K562 (cell line): ENCODE data around the gene CDK4. TPM values are rescaled to one million over a fixed set of nuclear protein-coding genes. Genes with fewer than 3 reads are reported as not detected.
A peak's percentile ranks its signal among the peaks of the same experiment; 100 is the strongest.

Experiments
- CREB1 ChIP-seq, 2 experiments: sonication (generic) in 1 of 2; formaldehyde crosslinking in 1 of 2; IDR thresholded peaks; 2 replicates each; pipeline versions ENCODE4 v1.6.1 to v1.8.0; 2012 to 2022; ENCODE audit warnings: inconsistent platforms in 1 of 2, mild to moderate bottlenecking in 1 of 2, missing genetic modification reagents in 1 of 2, moderate library complexity in 1 of 2
- CREBBP ChIP-seq: IDR thresholded peaks from one replicate; pipeline ENCODE4 v1.6.1; 2012; ENCODE audit warnings: low read depth, mild to moderate bottlenecking, control low read depth, inconsistent platforms, low read length
- DIDO1 ChIP-seq: fragments of 450-650 bp; IDR thresholded peaks from 2 replicates; pipeline ENCODE4 v1.6.1; 2016; ENCODE audit warnings: low read depth, missing biosample characterization, missing genetic modification characterization
- EHMT2 ChIP-seq: fragments of 450-650 bp; IDR thresholded peaks from 2 replicates; pipeline ENCODE4 v1.6.1; 2018; ENCODE audit warnings: antibody characterized with exemption
- EZH2 ChIP-seq: IDR thresholded peaks from 2 replicates; pipeline ENCODE4 v1.6.1; 2012; ENCODE audit warnings: low read depth, mild to moderate bottlenecking, inconsistent platforms, low read length, borderline replicate concordance
- GATAD2A ChIP-seq: fragments of 450-650 bp; IDR thresholded peaks from 2 replicates; pipeline ENCODE4 v1.6.1; 2017
- HDGF ChIP-seq: fragments of 450-650 bp; IDR thresholded peaks from 2 replicates; pipeline ENCODE4 v1.6.1; 2016
- HMGN3 ChIP-seq: IDR thresholded peaks from 2 replicates; pipeline ENCODE4 v1.6.1; 2011; ENCODE audit warnings: borderline replicate concordance, low read depth, mild to moderate bottlenecking, mixed read lengths, low read length; ENCODE audit not compliant: insufficient read length; ENCODE audit errors: extremely low read depth
- ILF3 ChIP-seq: fragments of 450-650 bp; IDR thresholded peaks from 2 replicates; pipeline ENCODE4 v1.6.1; 2018; ENCODE audit warnings: antibody characterized with exemption, mild to moderate bottlenecking, moderate library complexity, borderline replicate concordance
- IRF2 ChIP-seq: sonication (generic); formaldehyde crosslinking; IDR thresholded peaks from 2 replicates; pipeline ENCODE4 v1.8.1; 2022; ENCODE audit warnings: mild to moderate bottlenecking, missing genetic modification reagents
- NCOA6 ChIP-seq: fragments of 450-650 bp; IDR thresholded peaks from 2 replicates; pipeline ENCODE4 v1.6.1; 2017; ENCODE audit warnings: mild to moderate bottlenecking
- NFE2 ChIP-seq: IDR thresholded peaks from 2 replicates; pipeline ENCODE4 v1.6.1; 2014; ENCODE audit warnings: antibody characterized with exemption, low read depth
- NR0B1 ChIP-seq: fragments of 450-650 bp; IDR thresholded peaks from one replicate; pipeline ENCODE4 v1.6.1; 2018; ENCODE audit warnings: mild to moderate bottlenecking, moderate library complexity; ENCODE audit not compliant: partially characterized antibody
- NR2C1 ChIP-seq, 2 experiments: fragments of 450-650 bp; IDR thresholded peaks; 2 replicates each; pipeline ENCODE4 v1.6.1; 2017; ENCODE audit warnings: mild to moderate bottlenecking in 2 of 2, antibody characterized with exemption in 1 of 2, inconsistent platforms in 1 of 2, missing compliant biosample characterization in 1 of 2, missing genetic modification characterization in 1 of 2
- PREB ChIP-seq: sonication (generic); formaldehyde crosslinking; IDR thresholded peaks from 2 replicates; pipeline ENCODE4 v1.8.1; 2023; ENCODE audit warnings: mild to moderate bottlenecking, missing genetic modification reagents
- SRSF1 ChIP-seq: fragments of 200-400 bp; formaldehyde crosslinking; IDR thresholded peaks from 2 replicates; pipeline ENCODE4 v1.6.1; 2017; ENCODE audit warnings: mild to moderate bottlenecking, low read depth, low read length, moderate library complexity
- TAF1 ChIP-seq: IDR thresholded peaks from 2 replicates; pipeline ENCODE4 v1.6.1; 2011; ENCODE audit warnings: mild to moderate bottlenecking, low read length, moderate library complexity; ENCODE audit not compliant: insufficient read depth, control insufficient read depth, severe bottlenecking; ENCODE audit errors: extremely low read depth
- TOE1 ChIP-seq, 2 experiments: fragments of 450-650 bp in 1 of 2; sonication (generic) in 1 of 2; formaldehyde crosslinking in 1 of 2; IDR thresholded peaks; 2 replicates each; pipeline versions ENCODE4 v1.7.1 to v1.8.0; 2016 to 2022; ENCODE audit warnings: borderline replicate concordance in 2 of 2, mild to moderate bottlenecking in 2 of 2, antibody characterized with exemption in 1 of 2, inconsistent platforms in 1 of 2, low read depth in 1 of 2, missing genetic modification reagents in 1 of 2, moderate library complexity in 1 of 2
- ZC3H8 ChIP-seq: fragments of 450-650 bp; IDR thresholded peaks from 2 replicates; pipeline ENCODE4 v1.6.1; 2017
- ZNF384 ChIP-seq: IDR thresholded peaks from 2 replicates; pipeline ENCODE4 v1.6.1; 2012; ENCODE audit warnings: low read depth, low read length, improper control_type of control experiment
- ZNF766 ChIP-seq: fragments of 200-800 bp; sonication (Bioruptor generic); conservative IDR thresholded peaks from 2 replicates; pipeline ENCODE4 v1.6.1; 2016; ENCODE audit warnings: missing genetic modification characterization, missing compliant biosample characterization
- polyA plus RNA-seq, 8 experiments: library from polyadenylated mRNA; depleted of rRNA in 4 of 8; stranded (reverse) in 5 of 8; unstranded in 3 of 8; fragments of >200 nt; fragmentation: Nextera tagmentation in 2 of 8; fragmentation: Illumina TruSeq in 1 of 8; extraction: Ambion mirVana in 2 of 8; extraction: Trizol in 1 of 8; gene quantifications; 2 replicates each; pipeline versions ENCODE4 v1.2.1 to v1.2.3, GENCODE V29; 2011 to 2014; ENCODE audit warnings: inconsistent platforms in 1 of 8, missing spikeins in 1 of 8
- total RNA-seq, 7 experiments: library from RNA; depleted of rRNA in 6 of 7; stranded (reverse); fragments of >200 nt in 6 of 7; fragmentation: Illumina TruSeq in 2 of 7; extraction: Trizol in 2 of 7; gene quantifications; 2 replicates each; pipeline versions ENCODE4 v1.2.1 to v1.2.3, GENCODE V29; 2011 to 2021; ENCODE audit warnings: low replicate concordance in 1 of 7
- TF ChIP-seq, protein P1 (sequence below): fragments of 450-650 bp; conservative IDR thresholded peaks from 2 replicates; pipeline ENCODE4 v1.6.1; 2016; ENCODE audit warnings: missing genetic modification characterization, low read depth, mild to moderate bottlenecking, missing compliant biosample characterization, moderate library complexity
- TF ChIP-seq, protein P2 (sequence below): fragments of 250-450 bp; sonication (Bioruptor Pico); IDR thresholded peaks from 2 replicates; pipeline ENCODE4 v1.4.0; 2020; ENCODE audit warnings: mild to moderate bottlenecking, moderate library complexity, borderline replicate concordance

Gene CDK4
- total and polyA plus RNA-seq, 9 of the 15 experiments (the other 6 are each of a cell fraction or from before 2014, with no cell fraction given): 37.8 to 436 (median 238) TPM

- TF ChIP-seq ILF3 (no peak), CREBBP (no peak), NR2C1 (IDR thresholded peaks at IDR 0.05) (no peak), NR2C1 (tag; IDR thresholded peaks at IDR 0.05) (no peak), NFE2 (no peak), DIDO1 (tag) (no peak), ZNF766 (CRISPR knock-in tag) (peak; percentile 74; the same call in 1 of the 2 replicates), ZC3H8 (no peak), GATAD2A (no peak), NR0B1 (no peak), TAF1 (peak; percentile 2), EZH2 (no peak), EHMT2 (no peak), PREB (no peak), CREB1 (IDR thresholded peaks at IDR 0.05) (peak; percentile 99), CREB1 (CRISPR knock-in tag; IDR thresholded peaks at IDR 0.05) (peak; percentile 97), HDGF (no peak), ZNF384 (no peak), IRF2 (CRISPR knock-in tag) (no peak), SRSF1 (no peak), TOE1 (IDR thresholded peaks at IDR 0.05; ENCODE audit: borderline replicate concordance) (no peak), TOE1 (CRISPR knock-in tag; IDR thresholded peaks at IDR 0.05; ENCODE audit: borderline replicate concordance, low read depth) (peak; percentile 91; the same call in 1 of the 2 replicates), HMGN3 (no peak), NCOA6 (no peak)
- TF ChIP-seq, protein P1, sequence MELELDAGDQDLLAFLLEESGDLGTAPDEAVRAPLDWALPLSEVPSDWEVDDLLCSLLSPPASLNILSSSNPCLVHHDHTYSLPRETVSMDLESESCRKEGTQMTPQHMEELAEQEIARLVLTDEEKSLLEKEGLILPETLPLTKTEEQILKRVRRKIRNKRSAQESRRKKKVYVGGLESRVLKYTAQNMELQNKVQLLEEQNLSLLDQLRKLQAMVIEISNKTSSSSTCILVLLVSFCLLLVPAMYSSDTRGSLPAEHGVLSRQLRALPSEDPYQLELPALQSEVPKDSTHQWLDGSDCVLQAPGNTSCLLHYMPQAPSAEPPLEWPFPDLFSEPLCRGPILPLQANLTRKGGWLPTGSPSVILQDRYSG (tag): no peak
- TF ChIP-seq, protein P2, sequence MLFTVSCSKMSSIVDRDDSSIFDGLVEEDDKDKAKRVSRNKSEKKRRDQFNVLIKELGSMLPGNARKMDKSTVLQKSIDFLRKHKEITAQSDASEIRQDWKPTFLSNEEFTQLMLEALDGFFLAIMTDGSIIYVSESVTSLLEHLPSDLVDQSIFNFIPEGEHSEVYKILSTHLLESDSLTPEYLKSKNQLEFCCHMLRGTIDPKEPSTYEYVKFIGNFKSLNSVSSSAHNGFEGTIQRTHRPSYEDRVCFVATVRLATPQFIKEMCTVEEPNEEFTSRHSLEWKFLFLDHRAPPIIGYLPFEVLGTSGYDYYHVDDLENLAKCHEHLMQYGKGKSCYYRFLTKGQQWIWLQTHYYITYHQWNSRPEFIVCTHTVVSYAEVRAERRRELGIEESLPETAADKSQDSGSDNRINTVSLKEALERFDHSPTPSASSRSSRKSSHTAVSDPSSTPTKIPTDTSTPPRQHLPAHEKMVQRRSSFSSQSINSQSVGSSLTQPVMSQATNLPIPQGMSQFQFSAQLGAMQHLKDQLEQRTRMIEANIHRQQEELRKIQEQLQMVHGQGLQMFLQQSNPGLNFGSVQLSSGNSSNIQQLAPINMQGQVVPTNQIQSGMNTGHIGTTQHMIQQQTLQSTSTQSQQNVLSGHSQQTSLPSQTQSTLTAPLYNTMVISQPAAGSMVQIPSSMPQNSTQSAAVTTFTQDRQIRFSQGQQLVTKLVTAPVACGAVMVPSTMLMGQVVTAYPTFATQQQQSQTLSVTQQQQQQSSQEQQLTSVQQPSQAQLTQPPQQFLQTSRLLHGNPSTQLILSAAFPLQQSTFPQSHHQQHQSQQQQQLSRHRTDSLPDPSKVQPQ: no peak
Observed at GRCh38 chr12:57744194-57744776, 7.8 kb downstream of the CDK4 start (continued).
